ENCODE results near the gene DNAJC25.

DNAJC25 gene

DNA sequence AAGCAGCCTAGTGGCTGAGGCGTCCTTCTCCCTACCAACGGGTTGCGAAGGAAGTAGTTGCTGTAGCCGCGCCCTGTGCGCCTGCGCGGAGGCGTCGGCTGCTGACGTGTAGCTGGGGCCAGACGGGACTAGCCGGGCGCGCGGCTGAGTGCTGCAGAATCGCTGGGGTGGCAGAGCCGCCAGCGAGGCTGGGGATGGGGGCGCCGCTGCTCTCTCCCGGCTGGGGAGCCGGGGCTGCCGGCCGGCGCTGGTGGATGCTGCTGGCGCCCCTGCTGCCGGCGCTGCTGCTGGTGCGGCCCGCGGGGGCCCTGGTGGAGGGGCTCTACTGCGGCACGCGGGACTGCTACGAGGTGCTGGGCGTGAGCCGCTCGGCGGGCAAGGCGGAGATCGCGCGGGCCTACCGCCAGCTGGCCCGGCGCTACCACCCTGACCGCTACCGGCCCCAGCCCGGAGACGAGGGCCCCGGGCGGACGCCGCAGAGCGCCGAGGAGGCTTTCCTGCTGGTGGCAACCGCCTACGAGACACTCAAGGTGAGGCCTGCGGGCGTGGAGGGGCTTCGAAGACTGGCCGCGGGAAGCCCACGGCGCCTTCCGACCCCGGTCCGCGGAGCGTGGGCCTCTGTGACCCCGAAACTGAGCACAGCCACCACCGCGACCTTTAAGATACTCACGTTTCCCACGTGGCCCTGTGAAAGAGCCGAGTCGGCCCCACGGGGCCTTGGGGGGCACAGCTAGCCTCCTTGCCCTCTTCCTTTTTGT lies at the start of gene DNAJC25:
DNAJC25 (plus strand) TSS at position 121 of the 758 bp plus-strand sequence; CDS start at position 195, 74 bp downstream.
- TF ChIP-seq, protein P1, sequence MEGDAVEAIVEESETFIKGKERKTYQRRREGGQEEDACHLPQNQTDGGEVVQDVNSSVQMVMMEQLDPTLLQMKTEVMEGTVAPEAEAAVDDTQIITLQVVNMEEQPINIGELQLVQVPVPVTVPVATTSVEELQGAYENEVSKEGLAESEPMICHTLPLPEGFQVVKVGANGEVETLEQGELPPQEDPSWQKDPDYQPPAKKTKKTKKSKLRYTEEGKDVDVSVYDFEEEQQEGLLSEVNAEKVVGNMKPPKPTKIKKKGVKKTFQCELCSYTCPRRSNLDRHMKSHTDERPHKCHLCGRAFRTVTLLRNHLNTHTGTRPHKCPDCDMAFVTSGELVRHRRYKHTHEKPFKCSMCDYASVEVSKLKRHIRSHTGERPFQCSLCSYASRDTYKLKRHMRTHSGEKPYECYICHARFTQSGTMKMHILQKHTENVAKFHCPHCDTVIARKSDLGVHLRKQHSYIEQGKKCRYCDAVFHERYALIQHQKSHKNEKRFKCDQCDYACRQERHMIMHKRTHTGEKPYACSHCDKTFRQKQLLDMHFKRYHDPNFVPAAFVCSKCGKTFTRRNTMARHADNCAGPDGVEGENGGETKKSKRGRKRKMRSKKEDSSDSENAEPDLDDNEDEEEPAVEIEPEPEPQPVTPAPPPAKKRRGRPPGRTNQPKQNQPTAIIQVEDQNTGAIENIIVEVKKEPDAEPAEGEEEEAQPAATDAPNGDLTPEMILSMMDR (IDR thresholded peaks at IDR 0.05; ENCODE audit: insufficient read depth, low read depth, low read length, missing control alignments) = no peak
- DNase-seq (ENCODE audit: low read depth) = peak; percentile 99
- peak within 1 kb of the TSS; percentile 91 for H3K4me3 ChIP-seq (ENCODE audit: low read depth, low read length)

DNA sequence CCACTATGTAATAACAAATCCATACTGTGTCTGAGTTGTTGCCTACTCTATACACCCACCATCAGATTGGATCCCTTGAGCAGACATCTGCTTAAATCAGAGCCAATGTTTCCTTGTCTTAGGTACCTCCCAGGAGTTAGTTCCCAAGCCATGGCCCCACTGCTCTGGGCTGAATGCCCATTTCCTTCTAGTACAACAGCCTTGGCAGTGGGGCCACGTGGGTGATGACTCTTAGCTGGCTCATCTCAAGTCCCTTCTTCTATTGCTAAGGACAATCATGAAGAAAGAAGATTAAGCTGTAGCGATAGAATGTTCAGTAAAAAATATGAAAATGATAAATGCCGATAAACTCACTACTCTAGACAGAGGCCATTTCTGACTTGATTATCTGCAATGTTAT lies 48.2 kb upstream of the DNAJC25 start:
- TF ChIP-seq, protein P1 (IDR thresholded peaks at IDR 0.05; ENCODE audit: insufficient read depth, low read depth, low read length, missing control alignments) = no peak
- DNase-seq (ENCODE audit: low read depth) = no peak
- no peak overlapping the region for H3K4me3 ChIP-seq (ENCODE audit: low read depth, low read length)

DNA sequence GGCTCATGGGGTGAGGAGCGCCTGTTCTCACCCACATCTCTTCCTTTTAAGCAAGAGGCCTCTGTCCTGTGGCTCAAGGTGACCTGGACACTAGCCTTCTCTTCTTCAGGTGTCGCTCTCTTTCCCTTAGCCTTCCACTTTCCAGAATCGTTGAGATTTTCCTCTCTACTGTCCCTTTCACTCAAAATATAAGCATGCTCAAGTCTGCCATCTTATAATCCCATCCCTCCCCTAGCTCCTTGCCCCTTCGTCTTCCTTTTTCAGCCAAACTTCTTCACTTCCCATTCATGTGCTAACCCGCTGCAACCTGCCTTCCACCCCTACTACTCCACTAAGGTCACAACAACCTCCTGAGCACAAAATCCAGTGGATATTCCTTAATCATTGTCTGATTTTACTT lies 44.8 kb upstream of the DNAJC25 start:
- DNase-seq (ENCODE audit: low read depth) = no peak
- TF ChIP-seq, protein P1 (IDR thresholded peaks at IDR 0.05; ENCODE audit: insufficient read depth, low read depth, low read length, missing control alignments) = no peak
- H3K4me3 ChIP-seq (ENCODE audit: low read depth, low read length) = no peak overlapping the region

DNA sequence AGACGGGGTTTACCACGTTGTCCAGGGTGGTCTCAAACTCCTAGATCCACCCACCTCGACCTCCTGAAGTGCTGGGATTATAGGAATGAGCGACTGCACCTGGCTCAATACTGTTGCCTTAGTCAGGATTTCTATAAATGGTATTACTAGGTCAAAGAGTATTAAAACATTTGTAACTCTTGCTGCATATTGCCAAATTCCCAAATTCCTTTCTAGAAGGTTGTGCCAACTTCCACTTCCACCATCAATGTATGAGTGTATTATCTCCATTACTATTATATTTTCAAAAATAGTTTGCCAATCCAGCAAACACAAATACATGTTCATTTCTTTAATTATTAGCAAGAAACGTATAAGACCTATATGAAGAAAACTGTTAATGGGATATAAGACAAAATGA lies 42.3 kb upstream of the DNAJC25 start:
- TF ChIP-seq, protein P1 (IDR thresholded peaks at IDR 0.05; ENCODE audit: insufficient read depth, low read depth, low read length, missing control alignments) = no peak
- DNase-seq (ENCODE audit: low read depth) = no peak
- no peak overlapping the region for H3K4me3 ChIP-seq (ENCODE audit: low read depth, low read length)

DNA sequence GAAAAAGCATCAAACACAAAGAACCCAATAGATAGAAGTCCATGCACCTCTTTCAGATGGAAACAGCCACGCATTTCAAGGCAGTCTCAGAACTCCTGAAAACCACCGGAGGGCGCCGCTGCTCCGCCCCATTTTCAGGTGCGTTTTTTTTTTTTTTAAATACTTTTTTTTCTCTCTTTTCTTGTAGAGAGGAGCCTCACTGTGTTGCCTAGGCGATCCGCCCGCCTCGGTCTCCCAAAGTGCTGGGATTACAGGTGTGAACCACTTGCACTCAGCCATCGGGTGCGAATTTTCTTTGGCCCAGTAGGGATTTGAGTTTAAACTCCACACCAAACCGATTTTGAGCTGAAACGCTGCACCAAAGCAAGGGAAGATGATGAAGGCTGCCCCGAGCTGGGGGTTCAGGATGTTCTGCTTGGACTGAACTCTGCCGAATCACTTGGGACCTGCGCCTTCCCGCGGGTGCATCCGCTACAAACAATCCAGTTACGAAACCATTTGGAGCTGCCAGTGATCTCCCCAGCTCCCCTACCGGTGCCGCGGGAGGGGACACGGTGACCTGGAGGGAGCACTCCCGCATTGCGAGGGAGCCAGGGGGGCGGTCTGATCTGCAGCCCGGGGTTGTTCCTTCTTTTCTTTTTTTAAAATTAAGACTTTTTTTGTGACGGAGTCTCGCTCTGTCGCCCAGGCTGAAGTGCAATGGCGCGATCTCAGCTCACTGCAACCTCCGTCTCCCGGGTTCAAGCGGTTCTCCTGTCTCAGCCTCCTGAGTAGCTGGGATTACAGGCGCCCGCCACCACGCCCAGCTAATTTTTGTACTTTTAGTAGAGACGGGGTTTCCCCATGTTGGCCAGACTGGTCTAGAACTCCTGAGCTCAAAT lies 33.0 kb upstream of the DNAJC25 start:
- H3K4me3 ChIP-seq (ENCODE audit: low read depth, low read length) = peak overlapping the region; percentile 73
- peak; percentile 79 for DNase-seq (ENCODE audit: low read depth)
- TF ChIP-seq, protein P1 (IDR thresholded peaks at IDR 0.05; ENCODE audit: insufficient read depth, low read depth, low read length, missing control alignments) = peak; percentile 70

DNA sequence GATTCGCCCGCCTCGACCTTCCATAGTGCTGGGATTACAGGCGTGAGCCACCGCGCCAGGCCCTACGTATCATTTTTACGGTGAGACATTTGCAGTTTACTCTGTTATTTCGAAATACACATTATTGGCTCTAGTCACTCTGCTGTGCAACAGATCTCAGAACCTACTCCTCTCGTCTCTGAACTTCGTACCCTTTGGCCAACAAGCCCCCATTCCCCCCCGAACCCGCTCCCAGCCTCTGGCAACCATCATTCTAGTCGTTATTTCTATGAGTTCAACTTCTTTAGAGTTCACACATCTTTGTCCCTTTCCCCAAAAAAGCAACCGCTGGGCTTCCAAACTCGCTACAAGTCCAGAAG lies 32.4 kb upstream of the DNAJC25 start:
- H3K4me3 ChIP-seq (ENCODE audit: low read depth, low read length) = peak overlapping the region; percentile 73
- TF ChIP-seq, protein P1 (IDR thresholded peaks at IDR 0.05; ENCODE audit: insufficient read depth, low read depth, low read length, missing control alignments) = no peak
- no peak for DNase-seq (ENCODE audit: low read depth)
